ENCODE measurements around the gene GPRC5C. TPM values are rescaled to one million over a fixed set of nuclear protein-coding genes. Genes with fewer than 3 reads are reported as not detected.

Gene GPRC5C
- total RNA-seq, 1 donor from 2014 or later: 29.1 TPM

DNA sequence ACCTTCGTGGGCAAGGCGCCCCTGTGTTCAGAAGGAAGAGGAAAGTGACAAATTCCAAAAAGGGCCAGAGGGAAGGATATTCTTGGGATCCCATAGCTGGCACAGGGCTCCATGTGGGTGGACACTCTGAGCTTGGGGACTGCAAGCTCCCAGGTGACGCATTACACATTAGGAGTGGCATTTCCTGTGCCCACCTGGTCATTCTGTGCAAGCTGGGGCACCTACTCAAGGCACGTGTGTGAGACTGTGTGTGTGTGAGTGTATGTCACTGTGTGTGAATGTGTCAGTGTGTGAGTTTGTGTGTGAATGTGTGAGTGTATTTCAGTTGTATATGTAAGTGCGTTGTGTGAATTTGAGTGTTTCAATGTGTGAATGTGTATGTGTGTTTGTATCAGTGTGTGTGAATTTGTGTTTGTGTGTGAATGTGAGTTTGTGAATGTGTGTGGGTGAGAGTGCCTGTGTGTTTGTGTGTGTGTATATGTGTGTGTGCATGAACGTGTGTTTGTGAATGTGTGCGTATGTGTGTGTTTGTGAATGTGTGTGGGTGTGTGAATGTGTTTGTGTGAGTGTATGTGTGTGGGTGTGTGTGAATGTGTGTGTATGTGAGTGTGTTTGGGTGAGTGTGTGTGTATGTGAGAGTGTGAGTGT is 33.0 kb downstream of the GPRC5C start:
- no peaks in the 10 kb centered on the region for H3K36me3 ChIP-seq
- no peak overlapping the region for H3K4me3 ChIP-seq
- H3K27ac ChIP-seq: no peak overlapping the region
- DNase-seq (ENCODE audit: low spot score in 2 of 2): no peak
- H3K27me3 ChIP-seq: no peaks in the 10 kb centered on the region
- no peaks in the 10 kb centered on the region for H3K9me3 ChIP-seq
- no peaks in the 10 kb centered on the region for H3K4me1 ChIP-seq
- TF ChIP-seq, protein P1, sequence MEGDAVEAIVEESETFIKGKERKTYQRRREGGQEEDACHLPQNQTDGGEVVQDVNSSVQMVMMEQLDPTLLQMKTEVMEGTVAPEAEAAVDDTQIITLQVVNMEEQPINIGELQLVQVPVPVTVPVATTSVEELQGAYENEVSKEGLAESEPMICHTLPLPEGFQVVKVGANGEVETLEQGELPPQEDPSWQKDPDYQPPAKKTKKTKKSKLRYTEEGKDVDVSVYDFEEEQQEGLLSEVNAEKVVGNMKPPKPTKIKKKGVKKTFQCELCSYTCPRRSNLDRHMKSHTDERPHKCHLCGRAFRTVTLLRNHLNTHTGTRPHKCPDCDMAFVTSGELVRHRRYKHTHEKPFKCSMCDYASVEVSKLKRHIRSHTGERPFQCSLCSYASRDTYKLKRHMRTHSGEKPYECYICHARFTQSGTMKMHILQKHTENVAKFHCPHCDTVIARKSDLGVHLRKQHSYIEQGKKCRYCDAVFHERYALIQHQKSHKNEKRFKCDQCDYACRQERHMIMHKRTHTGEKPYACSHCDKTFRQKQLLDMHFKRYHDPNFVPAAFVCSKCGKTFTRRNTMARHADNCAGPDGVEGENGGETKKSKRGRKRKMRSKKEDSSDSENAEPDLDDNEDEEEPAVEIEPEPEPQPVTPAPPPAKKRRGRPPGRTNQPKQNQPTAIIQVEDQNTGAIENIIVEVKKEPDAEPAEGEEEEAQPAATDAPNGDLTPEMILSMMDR (IDR thresholded peaks at IDR 0.05): no peak
- intact Hi-C loops (cut with DNase I): no loop called here

GRCh38 chr17:74465378-74466110 is 33.7 kb downstream of the GPRC5C start:
- no peak overlapping the region for H3K4me3 ChIP-seq
- H3K36me3 ChIP-seq: no peaks in the 10 kb centered on the region
- no peak overlapping the region for H3K27ac ChIP-seq
- no peaks in the 10 kb centered on the region for H3K9me3 ChIP-seq
- intact Hi-C loops (cut with DNase I): no loop called here
- TF ChIP-seq, protein P1 (IDR thresholded peaks at IDR 0.05): no peak
- no peak for DNase-seq (ENCODE audit: low spot score in 2 of 2)
- no peaks in the 10 kb centered on the region for H3K4me1 ChIP-seq
- H3K27me3 ChIP-seq: no peaks in the 10 kb centered on the region

GRCh38 chr17:74466111-74466827 is 34.4 kb downstream of the GPRC5C start, which contains the start of gene CD300A:
Gene CD300A (plus strand): TSS chr17:74466634. CDS start chr17:74466704, 70 bp downstream.
- H3K9me3 ChIP-seq: no peaks in the 10 kb centered on the region
- H3K4me3 ChIP-seq: peak within 1 kb of the TSS; percentile 21 to 45
- H3K27me3 ChIP-seq: no peaks in the 10 kb centered on the region
- no peaks in the 10 kb centered on the region for H3K4me1 ChIP-seq
- no peak for DNase-seq (ENCODE audit: low spot score in 2 of 2)
- intact Hi-C loops (cut with DNase I): no loop called here
- H3K36me3 ChIP-seq: no peaks in the 10 kb centered on the region
- TF ChIP-seq, protein P1 (IDR thresholded peaks at IDR 0.05): no peak
- peak within 1 kb of the TSS in 1 of 2 donors; percentile 33 for H3K27ac ChIP-seq

DNA sequence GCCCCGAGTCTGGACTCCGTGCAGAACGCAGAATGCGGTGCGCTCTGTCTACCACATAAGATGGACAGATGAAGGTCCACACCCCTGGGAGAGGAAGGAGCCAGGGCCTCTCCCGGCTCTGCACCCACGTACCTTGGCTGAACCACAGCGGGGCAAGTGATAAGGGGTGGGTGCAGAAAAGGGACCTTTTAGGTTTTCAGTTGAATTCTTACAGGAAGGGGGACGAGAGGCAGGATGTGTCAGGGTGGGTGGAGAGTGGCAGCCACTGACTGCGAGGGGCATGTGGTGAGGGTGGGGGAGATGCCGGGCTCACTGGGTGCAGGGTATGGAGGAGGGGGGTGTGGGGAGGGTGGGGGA is 34.9 kb downstream of the GPRC5C start:
- Histone ChIP-seq H3K27ac (peak overlapping the region in 1 of 2 donors; percentile 3), H3K9me3 (no peaks in the 10 kb centered on the region), H3K36me3 (no peaks in the 10 kb centered on the region), H3K4me1 (no peaks in the 10 kb centered on the region), H3K27me3 (no peaks in the 10 kb centered on the region), H3K4me3 (peak overlapping the region in 1 of 2 donors; percentile 45)
- TF ChIP-seq, protein P1 (IDR thresholded peaks at IDR 0.05): no peak
- DNase-seq (ENCODE audit: low spot score in 2 of 2): no peak
- intact Hi-C loops (cut with DNase I): no loop called here

DNA sequence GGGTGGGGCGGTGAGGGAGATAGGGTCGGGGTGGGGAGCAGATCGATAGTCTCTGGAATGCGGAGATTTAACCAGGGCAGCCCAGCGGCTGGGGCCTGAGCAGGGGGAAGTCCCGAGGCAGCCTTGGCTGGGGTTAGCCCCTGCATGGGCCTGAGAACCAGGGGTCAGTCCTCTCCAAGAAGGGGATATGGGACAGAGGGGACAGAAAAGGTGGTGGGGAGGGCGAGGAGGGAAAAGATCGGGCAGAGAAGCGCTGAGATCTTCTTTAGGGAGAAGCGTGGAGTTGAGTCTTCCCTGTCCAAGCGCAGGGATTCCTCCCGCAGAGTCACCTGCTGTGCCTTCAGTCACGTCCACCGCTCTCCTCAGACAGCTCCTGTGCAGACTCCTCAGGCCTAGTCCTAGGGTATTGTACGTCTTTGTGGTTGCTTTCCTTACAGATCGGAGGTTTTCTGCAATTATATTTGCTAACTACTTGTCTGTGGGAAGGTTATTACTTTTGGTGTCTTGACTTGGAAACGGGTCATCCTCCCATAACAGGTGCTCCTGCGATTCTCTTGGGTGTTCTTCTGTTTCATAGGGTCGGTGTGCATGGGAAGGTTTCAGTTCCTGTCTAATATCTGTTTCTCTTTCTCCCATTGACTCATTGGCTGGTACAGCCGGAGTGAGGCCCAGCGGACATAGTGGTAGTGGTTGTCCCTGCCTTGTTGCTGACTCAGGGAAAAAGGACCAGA is 35.5 kb downstream of the GPRC5C start:
- Histone ChIP-seq H3K4me1 (no peaks in the 10 kb centered on the region), H3K27me3 (no peaks in the 10 kb centered on the region), H3K36me3 (no peaks in the 10 kb centered on the region), H3K4me3 (peak overlapping the region; percentile 21 to 45), H3K27ac (peak overlapping the region in 1 of 2 donors; percentile 33), H3K9me3 (no peaks in the 10 kb centered on the region)
- no peak for DNase-seq (ENCODE audit: low spot score in 2 of 2)
- TF ChIP-seq, protein P1 (IDR thresholded peaks at IDR 0.05): no peak
- intact Hi-C loops (cut with DNase I): no loop called here
